ENCODE measurements around the gene KSR1. TPM values are rescaled to one million over a fixed set of nuclear protein-coding genes. Genes with fewer than 3 reads are reported as not detected.

The KSR1 gene
- total RNA-seq, 2 experiments from 2014 or later = 179 to 189 TPM

DNA sequence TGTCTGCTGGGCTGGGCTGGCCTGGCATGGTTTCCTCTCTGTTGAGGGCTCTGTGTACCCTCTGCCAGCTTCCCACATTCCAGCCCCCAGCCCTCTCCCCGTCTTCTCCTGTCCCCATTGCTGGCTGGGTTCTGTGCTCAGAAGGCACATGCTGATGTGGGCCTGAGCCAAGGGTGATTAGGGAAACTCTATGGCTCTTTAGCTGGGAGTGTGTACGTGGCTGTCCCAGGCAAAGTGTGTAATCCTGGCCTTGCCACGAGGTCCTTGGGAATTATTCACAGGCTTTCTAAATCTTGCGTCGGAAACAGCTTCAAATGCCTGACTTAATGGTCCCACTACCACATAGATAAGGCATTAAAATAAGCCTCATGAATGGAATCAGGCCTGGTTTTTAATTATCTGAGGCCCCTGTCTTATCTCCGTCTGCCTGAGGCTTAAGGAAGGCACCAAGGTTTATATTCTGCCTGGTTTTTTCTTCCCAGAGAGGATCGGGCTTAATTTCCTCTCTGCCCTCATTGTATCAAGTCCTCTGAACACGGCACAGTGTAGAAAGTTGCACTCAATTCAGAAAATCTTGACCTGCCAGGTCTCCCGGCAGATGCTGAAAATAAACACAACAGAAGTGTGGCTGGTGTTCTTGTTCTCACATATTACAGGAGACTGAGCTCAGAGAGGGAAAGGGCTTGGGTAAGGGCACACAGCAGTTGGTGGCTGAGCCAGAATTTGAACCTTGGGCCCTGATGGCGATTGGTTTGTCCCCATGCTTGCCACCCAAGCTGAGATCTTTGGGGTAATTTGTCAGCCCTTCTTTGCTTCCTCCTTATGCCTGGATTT lies 121.9 kb downstream of the KSR1 start:
- peak overlapping the region; percentile 93 for H3K27ac Mint-ChIP-seq
- no peak for DNase-seq
- CTCF ChIA-PET = interaction anchor here (0.8 to 6.1 kb wide), 14 partner anchors 9 to 224 kb away, joined by 3 to 54 read pairs (median 4); no protein-coding TSS in a partner anchor

DNA sequence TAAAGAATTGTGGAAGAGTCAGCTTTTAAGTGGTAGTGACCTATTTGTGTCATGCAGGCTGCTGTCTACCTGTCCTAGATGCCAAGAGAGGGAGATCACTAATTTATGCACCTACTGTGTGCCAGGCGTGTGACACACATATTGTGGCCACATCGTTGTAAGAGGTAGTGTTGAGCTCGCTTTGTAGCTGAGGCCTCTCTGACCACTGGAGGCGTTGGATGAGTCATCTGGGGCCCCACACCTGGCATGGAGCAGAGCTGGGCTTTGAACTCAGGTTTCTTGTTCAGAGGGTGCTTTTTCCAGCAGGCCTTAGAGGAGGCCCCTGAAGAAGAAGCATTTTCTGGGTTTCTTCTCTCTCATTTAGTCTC lies 122.5 kb downstream of the KSR1 start:
- peaks cover 67% of the 10 kb centered on the region for H3K4me1 Mint-ChIP-seq (ENCODE audit: low read depth)
- intact Hi-C loops (cut with micrococcal nuclease) = loop anchor here (1.0 kb wide), 5 partner anchors 12 to 122 kb away; partner anchors contain the start of gene KSR1
- H3K27ac Mint-ChIP-seq = peak overlapping the region; percentile 93
- no peak overlapping the region for H3K4me3 Mint-ChIP-seq
- no peaks in the 10 kb centered on the region for H3K9me3 Mint-ChIP-seq
- peaks cover 25% of the 10 kb centered on the region for H3K36me3 Mint-ChIP-seq (ENCODE audit: low read depth)
- CTCF ChIA-PET = interaction anchor here (0.8 to 6.1 kb wide), 13 partner anchors 9 to 224 kb away, joined by 3 to 54 read pairs (median 4); no protein-coding TSS in a partner anchor
- H3K27me3 Mint-ChIP-seq (ENCODE audit: low read depth) = no peaks in the 10 kb centered on the region
- DNase-seq = peak; percentile 93

More for the DNA sequence above, 121.9 kb downstream of the KSR1 start:
- Mint-ChIP-seq H3K27me3 (ENCODE audit: low read depth) (no peaks in the 10 kb centered on the region), H3K9me3 (no peaks in the 10 kb centered on the region), H3K4me3 (no peak overlapping the region), H3K4me1 (ENCODE audit: low read depth) (peaks cover 73% of the 10 kb centered on the region), H3K36me3 (ENCODE audit: low read depth) (peaks cover 19% of the 10 kb centered on the region)
- intact Hi-C loops (cut with micrococcal nuclease) = loop anchor here (1.0 kb wide), 2 partner anchors 12 to 52 kb away; no protein-coding TSS in a partner anchor

DNA sequence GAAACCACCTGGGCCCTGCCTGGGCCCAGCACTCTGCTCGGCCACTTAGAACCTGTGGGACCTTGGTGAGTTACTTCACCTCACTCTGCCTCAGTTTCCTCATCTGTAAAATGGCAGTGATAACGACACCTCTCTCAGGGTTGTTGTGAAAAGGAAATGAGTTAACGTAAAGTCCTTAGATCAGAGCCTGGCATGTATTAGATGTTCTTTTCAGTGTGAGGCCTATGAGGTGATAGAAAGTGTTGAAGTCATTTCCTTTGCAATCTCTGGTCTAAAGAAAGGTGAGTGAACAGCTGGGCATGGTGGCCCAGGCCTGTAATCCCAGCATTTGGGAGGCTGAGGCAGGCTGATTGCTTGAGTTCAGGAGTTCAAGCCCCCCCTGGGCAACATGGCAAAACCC lies 123.1 kb downstream of the KSR1 start:
- Mint-ChIP-seq H3K9me3 (no peaks in the 10 kb centered on the region), H3K4me1 (ENCODE audit: low read depth) (peaks cover 61% of the 10 kb centered on the region), H3K4me3 (peak overlapping the region; percentile 11), H3K27ac (peak overlapping the region; percentile 93), H3K36me3 (ENCODE audit: low read depth) (peaks cover 26% of the 10 kb centered on the region), H3K27me3 (ENCODE audit: low read depth) (no peaks in the 10 kb centered on the region)
- DNase-seq = peak; percentile 49
- intact Hi-C loops (cut with micrococcal nuclease) = loop anchor here (1.0 kb wide), 3 partner anchors 35 to 123 kb away; partner anchors contain the start of gene KSR1
- CTCF ChIA-PET = interaction anchor here (0.5 to 6.1 kb wide), 17 partner anchors 9 to 225 kb away, joined by 3 to 54 read pairs (median 5); partner anchors contain the start of gene KSR1

DNA sequence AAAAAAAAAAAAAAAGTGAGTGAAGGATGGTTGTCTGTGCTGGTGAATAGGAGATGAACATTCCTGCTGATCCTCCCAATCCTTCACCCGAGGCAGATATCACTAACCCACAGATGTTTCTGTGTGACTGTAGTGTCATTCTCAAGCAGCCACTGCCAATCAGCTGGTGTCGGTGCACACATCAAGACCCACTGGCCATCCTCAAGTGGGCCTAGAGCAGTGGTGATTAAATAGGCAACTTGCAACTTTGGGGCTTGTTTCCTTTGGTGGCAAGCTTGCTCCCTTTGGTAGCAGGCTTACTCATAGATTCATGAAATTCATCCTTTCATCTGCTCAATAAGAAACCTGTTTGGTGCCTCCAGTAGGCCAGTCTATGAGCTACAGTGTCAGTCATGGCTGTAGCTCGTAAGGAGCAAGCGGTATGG lies 123.7 kb downstream of the KSR1 start:
- Mint-ChIP-seq H3K9me3 (no peaks in the 10 kb centered on the region), H3K27ac (peak overlapping the region; percentile 88), H3K4me1 (ENCODE audit: low read depth) (peaks cover 57% of the 10 kb centered on the region), H3K27me3 (ENCODE audit: low read depth) (no peaks in the 10 kb centered on the region), H3K36me3 (ENCODE audit: low read depth) (peaks cover 26% of the 10 kb centered on the region), H3K4me3 (no peak overlapping the region)
- peak; percentile 67 for DNase-seq
- intact Hi-C loops (cut with micrococcal nuclease) = loop anchor here (1.0 kb wide), 5 partner anchors 8 to 124 kb away; partner anchors contain the start of gene KSR1
- CTCF ChIA-PET = interaction anchor here (0.5 to 6.1 kb wide), 15 partner anchors 10 to 225 kb away, joined by 3 to 54 read pairs (median 5); partner anchors contain the start of gene KSR1

DNA sequence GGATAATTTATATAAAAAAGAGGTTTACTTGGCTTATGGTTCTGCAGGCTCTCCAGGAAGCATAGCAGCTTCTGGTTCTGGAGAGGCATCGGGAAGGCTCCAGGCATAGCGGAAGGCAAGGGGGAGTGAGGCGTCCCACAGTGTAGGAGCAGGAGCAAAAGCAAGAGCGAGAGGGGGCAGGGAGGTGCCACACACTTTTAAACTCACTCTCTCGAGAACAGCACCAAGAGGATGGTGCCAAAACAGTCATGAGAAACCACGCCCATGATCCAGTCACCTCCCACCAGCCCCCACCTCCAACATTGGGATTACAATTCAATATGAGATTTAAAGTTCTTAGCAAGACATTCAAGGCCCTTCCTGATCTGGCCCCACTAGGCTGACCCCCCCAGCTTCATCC lies 124.8 kb downstream of the KSR1 start:
- intact Hi-C loops (cut with micrococcal nuclease) = no loop called here
- Mint-ChIP-seq H3K27me3 (ENCODE audit: low read depth) (no peaks in the 10 kb centered on the region), H3K4me3 (no peak overlapping the region), H3K4me1 (ENCODE audit: low read depth) (peaks cover 46% of the 10 kb centered on the region), H3K36me3 (ENCODE audit: low read depth) (peaks cover 29% of the 10 kb centered on the region), H3K9me3 (no peaks in the 10 kb centered on the region), H3K27ac (no peak overlapping the region)
- CTCF ChIA-PET = interaction anchor here (1.5 to 6.1 kb wide), 4 partner anchors 18 to 227 kb away, joined by 6 to 54 read pairs (median 9); no protein-coding TSS in a partner anchor
- DNase-seq = no peak

DNA sequence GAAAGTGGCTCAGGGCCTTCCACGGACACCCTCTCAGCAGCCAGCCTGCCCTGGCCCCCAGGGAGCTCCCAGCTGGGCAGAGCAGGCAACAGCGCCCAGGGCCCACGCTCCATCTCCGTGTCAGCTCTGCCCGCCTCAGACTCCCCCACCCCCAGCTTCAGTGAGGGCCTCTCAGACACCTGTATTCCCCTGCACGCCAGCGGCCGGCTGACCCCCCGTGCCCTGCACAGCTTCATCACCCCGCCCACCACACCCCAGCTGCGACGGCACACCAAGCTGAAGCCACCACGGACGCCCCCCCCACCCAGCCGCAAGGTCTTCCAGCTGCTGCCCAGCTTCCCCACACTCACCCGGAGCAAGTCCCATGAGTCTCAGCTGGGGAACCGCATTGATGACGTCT lies 126.4 kb downstream of the KSR1 start:
- no peaks in the 10 kb centered on the region for H3K9me3 Mint-ChIP-seq
- no peak overlapping the region for H3K27ac Mint-ChIP-seq
- CTCF ChIA-PET = interaction anchor here (1.1 to 6.1 kb wide), 4 partner anchors 11 to 136 kb away, joined by 3 to 54 read pairs (median 4); no protein-coding TSS in a partner anchor
- peaks cover 31% of the 10 kb centered on the region for H3K36me3 Mint-ChIP-seq (ENCODE audit: low read depth)
- intact Hi-C loops (cut with micrococcal nuclease) = no loop called here
- peaks cover 35% of the 10 kb centered on the region for H3K4me1 Mint-ChIP-seq (ENCODE audit: low read depth)
- DNase-seq = no peak
- H3K27me3 Mint-ChIP-seq (ENCODE audit: low read depth) = no peaks in the 10 kb centered on the region
- no peak overlapping the region for H3K4me3 Mint-ChIP-seq

DNA sequence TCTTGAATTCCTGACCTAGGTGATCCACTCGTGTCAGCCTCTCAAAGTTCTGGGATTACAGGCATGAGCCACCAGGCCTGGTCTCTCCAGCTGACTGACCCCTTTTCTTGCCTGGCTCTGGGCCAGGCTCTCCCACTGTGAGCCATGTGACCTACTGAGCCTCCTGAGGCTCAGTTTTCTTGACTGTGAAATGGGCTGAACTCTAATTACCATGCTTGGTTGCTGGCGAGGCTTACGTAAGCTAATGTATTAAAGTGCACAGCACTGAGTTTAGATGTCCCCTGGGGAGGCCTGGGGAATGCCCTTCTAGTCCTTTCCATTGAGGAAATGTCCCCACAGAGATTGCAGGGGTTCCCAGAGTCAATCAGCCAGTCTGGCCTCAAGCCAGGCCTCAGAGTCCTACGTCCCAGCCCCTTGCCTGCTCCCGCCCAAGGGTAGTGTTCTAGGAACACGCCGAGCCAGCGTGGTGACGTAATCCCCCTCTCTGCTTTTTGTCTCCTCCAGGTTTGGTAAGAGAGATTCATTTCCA lies 129.0 kb downstream of the KSR1 start:
- no peaks in the 10 kb centered on the region for H3K9me3 Mint-ChIP-seq
- H3K36me3 Mint-ChIP-seq (ENCODE audit: low read depth) = peaks cover 39% of the 10 kb centered on the region

DNA sequence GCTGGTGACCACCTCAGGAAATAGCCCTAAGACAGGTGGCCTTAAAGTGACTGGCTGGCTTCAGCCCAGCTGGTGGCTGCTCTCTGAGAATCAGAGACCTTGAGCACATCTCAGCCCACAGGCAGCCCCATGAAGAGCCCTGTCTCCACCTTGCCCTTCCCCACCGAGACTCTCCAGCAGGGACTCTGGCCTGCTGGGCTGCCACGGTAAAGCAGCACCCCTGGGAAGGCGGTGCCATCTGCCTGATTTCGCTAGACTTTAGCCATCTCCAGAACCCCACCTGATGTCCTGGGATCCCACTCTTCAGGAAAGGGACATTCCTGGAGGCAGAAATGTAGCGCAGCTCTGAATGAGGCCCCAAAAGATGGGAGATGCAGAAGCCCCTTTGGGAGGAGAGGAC lies 129.5 kb downstream of the KSR1 start:
- intact Hi-C loops (cut with micrococcal nuclease) = no loop called here
- no peaks in the 10 kb centered on the region for H3K27me3 Mint-ChIP-seq (ENCODE audit: low read depth)
- H3K9me3 Mint-ChIP-seq = no peaks in the 10 kb centered on the region
- CTCF ChIA-PET = interaction anchor here (5.2 kb wide), 1 partner anchor 15 kb away, joined by 43 read pairs; no protein-coding TSS in a partner anchor
- peaks cover 42% of the 10 kb centered on the region for H3K36me3 Mint-ChIP-seq (ENCODE audit: low read depth)
- H3K4me1 Mint-ChIP-seq (ENCODE audit: low read depth) = peaks cover 8% of the 10 kb centered on the region
- no peak for DNase-seq
- no peak overlapping the region for H3K27ac Mint-ChIP-seq
- no peak overlapping the region for H3K4me3 Mint-ChIP-seq

More for the DNA sequence above, 129.0 kb downstream of the KSR1 start:
- Mint-ChIP-seq H3K27ac (no peak overlapping the region), H3K4me1 (ENCODE audit: low read depth) (peaks cover 11% of the 10 kb centered on the region), H3K27me3 (ENCODE audit: low read depth) (no peaks in the 10 kb centered on the region), H3K4me3 (no peak overlapping the region)
- DNase-seq = no peak
- intact Hi-C loops (cut with micrococcal nuclease) = no loop called here
- CTCF ChIA-PET = no interaction called here

DNA sequence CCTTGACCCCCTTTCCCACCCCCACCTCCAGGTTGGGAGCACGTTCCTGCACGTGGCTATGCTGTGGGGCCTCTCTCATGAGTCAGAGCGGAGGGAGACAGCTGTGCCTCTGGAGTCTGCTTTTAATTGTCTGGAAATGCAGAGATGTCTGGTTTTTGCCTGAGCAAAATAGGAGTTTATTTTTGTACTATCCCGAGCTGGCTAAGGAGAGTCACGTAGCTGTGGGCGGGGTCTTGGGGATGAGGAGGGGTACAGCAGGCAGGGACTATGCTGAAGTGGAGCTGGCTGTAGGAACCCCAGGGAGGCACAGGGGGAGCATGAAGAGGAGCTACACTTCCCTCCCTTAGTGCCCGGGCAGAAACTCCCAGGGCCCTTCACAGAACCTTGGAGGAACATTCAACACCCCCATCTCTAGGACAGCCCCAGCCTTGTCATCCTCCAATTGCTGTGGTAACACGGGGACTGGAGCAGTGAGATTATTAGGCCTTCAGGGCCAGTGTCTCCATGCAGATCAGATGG lies 130.0 kb downstream of the KSR1 start:
- intact Hi-C loops (cut with micrococcal nuclease) = no loop called here
- peaks cover 45% of the 10 kb centered on the region for H3K36me3 Mint-ChIP-seq (ENCODE audit: low read depth)
- no peak for DNase-seq
- H3K27ac Mint-ChIP-seq = no peak overlapping the region
- no peak overlapping the region for H3K4me3 Mint-ChIP-seq
- H3K4me1 Mint-ChIP-seq (ENCODE audit: low read depth) = peaks cover 3% of the 10 kb centered on the region
- H3K27me3 Mint-ChIP-seq (ENCODE audit: low read depth) = no peaks in the 10 kb centered on the region
- H3K9me3 Mint-ChIP-seq = no peaks in the 10 kb centered on the region
- CTCF ChIA-PET = interaction anchor here (1.4 to 5.2 kb wide), 2 partner anchors 15 to 130 kb away, joined by 4 to 43 read pairs; partner anchors contain the start of gene KSR1

DNA sequence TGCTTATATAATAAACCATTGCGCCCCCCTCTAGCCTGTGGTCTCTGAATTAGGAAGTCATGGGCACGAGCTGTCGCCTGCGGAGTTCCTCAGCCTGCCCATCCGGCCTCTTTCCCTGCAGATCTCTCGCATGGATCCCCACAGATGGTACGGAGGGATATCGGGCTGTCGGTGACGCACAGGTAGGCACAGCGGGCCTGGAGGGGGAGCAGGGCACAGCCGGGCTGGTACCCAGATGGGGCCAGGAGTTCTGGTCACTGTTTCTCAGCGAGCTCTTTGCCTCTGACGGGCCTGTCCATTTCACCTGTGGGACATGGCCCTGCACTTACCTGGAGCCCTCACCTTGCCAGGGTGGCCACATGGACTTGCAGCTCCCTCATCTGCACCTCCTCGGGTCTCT lies 132.1 kb downstream of the KSR1 start:
- no peaks in the 10 kb centered on the region for H3K27me3 Mint-ChIP-seq (ENCODE audit: low read depth)
- H3K9me3 Mint-ChIP-seq = no peaks in the 10 kb centered on the region
- H3K4me1 Mint-ChIP-seq (ENCODE audit: low read depth) = no peaks in the 10 kb centered on the region
- no peak for DNase-seq
- no peak overlapping the region for H3K27ac Mint-ChIP-seq
- intact Hi-C loops (cut with micrococcal nuclease) = no loop called here
- no peak overlapping the region for H3K4me3 Mint-ChIP-seq
- peaks cover 45% of the 10 kb centered on the region for H3K36me3 Mint-ChIP-seq (ENCODE audit: low read depth)
- CTCF ChIA-PET = interaction anchor here (1.1 to 5.2 kb wide), 4 partner anchors 10 to 234 kb away, joined by 3 to 43 read pairs (median 4); no protein-coding TSS in a partner anchor

DNA sequence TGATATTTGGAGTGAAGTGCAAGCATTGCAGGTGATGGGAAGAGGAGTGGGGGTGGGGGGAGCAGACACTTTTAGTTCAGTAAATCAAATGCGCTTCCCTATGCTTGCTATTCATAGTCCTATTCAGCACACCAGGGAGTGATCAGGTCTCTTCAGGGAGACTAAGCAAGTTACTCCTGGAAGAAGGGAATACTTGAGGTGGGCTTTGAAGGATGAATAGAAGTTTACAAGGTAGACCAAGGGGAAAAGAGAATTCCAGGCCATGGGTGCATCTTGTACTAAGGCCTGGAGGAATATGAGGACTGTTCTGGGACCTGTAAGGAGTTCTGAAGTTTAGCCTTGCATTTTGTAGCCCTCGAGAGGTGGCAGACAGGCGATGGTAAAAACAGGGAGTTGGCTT lies 134.6 kb downstream of the KSR1 start:
- Mint-ChIP-seq H3K27ac (no peak overlapping the region), H3K9me3 (no peaks in the 10 kb centered on the region), H3K36me3 (ENCODE audit: low read depth) (peaks cover 44% of the 10 kb centered on the region), H3K4me1 (ENCODE audit: low read depth) (peaks cover 8% of the 10 kb centered on the region), H3K27me3 (ENCODE audit: low read depth) (no peaks in the 10 kb centered on the region), H3K4me3 (no peak overlapping the region)
- CTCF ChIA-PET = interaction anchor here (1.0 to 5.2 kb wide), 3 partner anchors 9 to 12 kb away, joined by 3 to 43 read pairs (median 12); no protein-coding TSS in a partner anchor
- DNase-seq = no peak
- intact Hi-C loops (cut with micrococcal nuclease) = no loop called here

DNA sequence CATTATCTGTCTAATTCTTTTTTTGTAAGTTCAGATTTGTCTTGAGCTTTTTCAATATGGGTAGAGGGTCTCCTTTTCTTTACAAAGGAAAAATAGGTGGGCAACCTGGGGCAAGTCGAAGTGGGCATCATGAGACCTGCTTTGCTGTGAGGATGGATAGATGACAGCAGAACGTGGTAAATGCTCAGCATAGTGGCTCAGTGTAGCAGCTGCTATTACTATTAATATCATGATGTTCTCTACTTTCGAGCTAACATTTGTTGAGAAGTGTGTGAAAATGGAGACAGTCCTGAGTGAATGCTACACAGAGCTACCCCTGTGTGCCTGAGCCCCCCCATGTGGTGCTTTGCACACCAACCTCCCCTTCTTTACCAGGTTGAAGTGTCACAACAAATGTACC lies 135.7 kb downstream of the KSR1 start:
- Mint-ChIP-seq H3K9me3 (no peaks in the 10 kb centered on the region), H3K27ac (no peak overlapping the region), H3K27me3 (ENCODE audit: low read depth) (no peaks in the 10 kb centered on the region), H3K4me3 (no peak overlapping the region), H3K4me1 (ENCODE audit: low read depth) (peaks cover 8% of the 10 kb centered on the region), H3K36me3 (ENCODE audit: low read depth) (peaks cover 49% of the 10 kb centered on the region)
- CTCF ChIA-PET = interaction anchor here (1.0 to 2.8 kb wide), 6 partner anchors 7 to 212 kb away, joined by 3 to 12 read pairs (median 5); partner anchors contain the start of gene KSR1
- DNase-seq = no peak
- intact Hi-C loops (cut with micrococcal nuclease) = no loop called here
